K562 (cell line): ENCODE results near the gene CARD10. TPM values are rescaled to one million over a fixed set of nuclear protein-coding genes. Genes with fewer than 3 reads are reported as not detected.

Source experiments
- ATF4 ChIP-seq: fragments of 450-650 bp; formaldehyde crosslinking; IDR thresholded peaks from 2 replicates; pipeline ENCODE4 v1.4.0; 2022; ENCODE audit warnings: mild to moderate bottlenecking, moderate library complexity
- CBX3 ChIP-seq, 2 experiments: IDR thresholded peaks; 1 replicate in 1 of 2; 2 replicates in 1 of 2; pipeline ENCODE4 v1.6.1; 2012; ENCODE audit warnings: inconsistent platforms in 2 of 2, low read length in 2 of 2, borderline replicate concordance in 1 of 2, control low read depth in 1 of 2
- DMBX1 ChIP-seq: fragments of 250-450 bp; sonication (Bioruptor Pico); IDR thresholded peaks from 2 replicates; pipeline ENCODE4 v1.8.0; 2022; ENCODE audit warnings: inconsistent platforms, mild to moderate bottlenecking, moderate library complexity, borderline replicate concordance
- KLF1 ChIP-seq: fragments of 450-650 bp; IDR thresholded peaks from 2 replicates; pipeline ENCODE4 v1.6.1; 2016; ENCODE audit warnings: missing genetic modification characterization, missing compliant biosample characterization
- MYC ChIP-seq, 2 experiments: fragments of 250-450 bp in 1 of 2; sonication (Bioruptor Pico) in 1 of 2; IDR thresholded peaks; 2 replicates each; pipeline versions ENCODE4 v1.5.1 to v1.6.1; 2012 to 2021; ENCODE audit warnings: low read depth in 2 of 2, borderline replicate concordance in 1 of 2, improper control_type of control experiment in 1 of 2, low read length in 1 of 2, mild to moderate bottlenecking in 1 of 2, moderate library complexity in 1 of 2
- NFIC ChIP-seq: fragments of 450-650 bp; IDR thresholded peaks from 2 replicates; pipeline ENCODE4 v1.6.1; 2017; ENCODE audit warnings: mild to moderate bottlenecking, inconsistent platforms
- PBX2 ChIP-seq, 2 experiments: IDR thresholded peaks in 1 of 2; conservative IDR thresholded peaks in 1 of 2; 2 replicates each; pipeline ENCODE4 v1.6.1; 2016; ENCODE audit warnings: low read depth in 2 of 2, mild to moderate bottlenecking in 1 of 2, missing compliant biosample characterization in 1 of 2, missing genetic modification characterization in 1 of 2, moderate library complexity in 1 of 2
- POLR2H ChIP-seq: IDR thresholded peaks from 2 replicates; pipeline ENCODE4 v1.6.1; 2016; ENCODE audit warnings: missing genetic modification characterization, low read depth, mild to moderate bottlenecking, control low read depth, missing compliant biosample characterization, moderate library complexity
- SP1 ChIP-seq: sonication (generic); formaldehyde crosslinking; IDR thresholded peaks from 2 replicates; pipeline ENCODE4 v1.8.1; 2022; ENCODE audit warnings: mild to moderate bottlenecking, missing genetic modification reagents
- TRIM24 ChIP-seq, 2 experiments: fragments of 450-650 bp; IDR thresholded peaks; 2 replicates each; pipeline ENCODE4 v1.6.1; 2016
- XRCC5 ChIP-seq: fragments of 200-400 bp; formaldehyde crosslinking; IDR thresholded peaks from 2 replicates; pipeline ENCODE4 v1.6.1; 2017; ENCODE audit warnings: low read depth, mild to moderate bottlenecking, low read length
- ZNF77 ChIP-seq: fragments of 250-450 bp; sonication (Bioruptor Pico); IDR thresholded peaks from 2 replicates; pipeline ENCODE4 v1.5.0; 2020
- polyA plus RNA-seq, 8 experiments: library from polyadenylated mRNA; depleted of rRNA in 4 of 8; stranded (reverse) in 5 of 8; unstranded in 3 of 8; fragments of >200 nt; fragmentation: Nextera tagmentation in 2 of 8; fragmentation: Illumina TruSeq in 1 of 8; extraction: Ambion mirVana in 2 of 8; extraction: Trizol in 1 of 8; gene quantifications; 2 replicates each; pipeline versions ENCODE4 v1.2.1 to v1.2.3, GENCODE V29; 2011 to 2014; ENCODE audit warnings: inconsistent platforms in 1 of 8, missing spikeins in 1 of 8
- total RNA-seq, 7 experiments: library from RNA; depleted of rRNA in 6 of 7; stranded (reverse); fragments of >200 nt in 6 of 7; fragmentation: Illumina TruSeq in 2 of 7; extraction: Trizol in 2 of 7; gene quantifications; 2 replicates each; pipeline versions ENCODE4 v1.2.1 to v1.2.3, GENCODE V29; 2011 to 2021; ENCODE audit warnings: low replicate concordance in 1 of 7
- TF ChIP-seq, protein P1 (sequence below), 2 experiments: fragments of 250-450 bp in 1 of 2; fragments of 450-650 bp in 1 of 2; sonication (Bioruptor Pico) in 1 of 2; IDR thresholded peaks; 2 replicates each; pipeline versions ENCODE4 v1.6.1 to v1.8.0; 2016 to 2021; ENCODE audit warnings: mild to moderate bottlenecking in 2 of 2, moderate library complexity in 2 of 2, missing compliant biosample characterization in 1 of 2, missing genetic modification characterization in 1 of 2
- TF ChIP-seq, protein P2 (sequence below), 2 experiments: IDR thresholded peaks; 2 replicates each; pipeline ENCODE4 v1.6.1; 2011; ENCODE audit warnings: borderline replicate concordance in 1 of 2, control low read depth in 1 of 2, low read depth in 1 of 2, low read length in 1 of 2, mild to moderate bottlenecking in 1 of 2, mixed read lengths in 1 of 2, moderate library complexity in 1 of 2; ENCODE audit not compliant: insufficient read depth in 1 of 2, insufficient read length in 1 of 2, poor library complexity in 1 of 2, severe bottlenecking in 1 of 2; ENCODE audit errors: extremely low read depth in 1 of 2
- TF ChIP-seq, protein P3 (sequence below), 3 experiments: fragments of 200-800 bp in 1 of 3; fragments of 250-450 bp in 1 of 3; fragments of 450-650 bp in 1 of 3; sonication (Bioruptor Pico) in 1 of 3; sonication (Bioruptor generic) in 1 of 3; formaldehyde crosslinking in 1 of 3; IDR thresholded peaks; 2 replicates each; pipeline versions ENCODE4 v1.6.1 to v1.8.0; 2016 to 2022; ENCODE audit warnings: mild to moderate bottlenecking in 2 of 3, missing genetic modification characterization in 2 of 3, missing compliant biosample characterization in 1 of 3, moderate library complexity in 1 of 3

CARD10 gene
- total and polyA plus RNA-seq, 9 of the 15 experiments (the other 6 are each of a cell fraction or from before 2014, with no cell fraction given) = 0.13 to 5.8 (median 1.6) TPM

- TF ChIP-seq, protein P1, sequence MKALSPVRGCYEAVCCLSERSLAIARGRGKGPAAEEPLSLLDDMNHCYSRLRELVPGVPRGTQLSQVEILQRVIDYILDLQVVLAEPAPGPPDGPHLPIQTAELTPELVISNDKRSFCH (CRISPR knock-in tag; IDR thresholded peaks at IDR 0.05) = no peak
- TF ChIP-seq, protein P1 (tag; IDR thresholded peaks at IDR 0.05) = peak; percentile 88; the same call in 1 of the 2 replicates
- TF ChIP-seq NFIC (peak; percentile 94), PBX2 (CRISPR knock-in tag; IDR thresholded peaks at IDR 0.05; ENCODE audit: low read depth) (no peak), PBX2 (tag; conservative IDR thresholded peaks at IDR 0.05; ENCODE audit: low read depth) (peak; percentile 82), TRIM24 (IDR thresholded peaks at IDR 0.05) (peak; percentile 89 to 93), POLR2H (tag) (no peak), ZNF77 (CRISPR knock-in tag) (no peak), KLF1 (tag) (peak; percentile 45; the same call in 1 of the 2 replicates), MYC (IDR thresholded peaks at IDR 0.05; ENCODE audit: low read depth, low read length) (peak; percentile 79), MYC (CRISPR knock-in tag; IDR thresholded peaks at IDR 0.05; ENCODE audit: borderline replicate concordance, low read depth) (no peak), CBX3 (IDR thresholded peaks at IDR 0.05; ENCODE audit: borderline replicate concordance in 1 of 2, low read length in 2 of 2) (peak in 1 of 2 experiments; percentile 73; a peak in 1 of 3 replicates), DMBX1 (CRISPR knock-in tag) (peak; percentile 87), XRCC5 (0 out of 2 replicates have a peak, but pooled peaks have one; percentile 48), ATF4 (0 out of 2 replicates have a peak, but pooled peaks have one; percentile 21), SP1 (peak; percentile 56; the same call in 1 of the 2 replicates)
- TF ChIP-seq, protein P2, sequence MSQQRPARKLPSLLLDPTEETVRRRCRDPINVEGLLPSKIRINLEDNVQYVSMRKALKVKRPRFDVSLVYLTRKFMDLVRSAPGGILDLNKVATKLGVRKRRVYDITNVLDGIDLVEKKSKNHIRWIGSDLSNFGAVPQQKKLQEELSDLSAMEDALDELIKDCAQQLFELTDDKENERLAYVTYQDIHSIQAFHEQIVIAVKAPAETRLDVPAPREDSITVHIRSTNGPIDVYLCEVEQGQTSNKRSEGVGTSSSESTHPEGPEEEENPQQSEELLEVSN (IDR thresholded peaks at IDR 0.05; ENCODE audit: borderline replicate concordance in 1 of 2, extremely low read depth in 1 of 2, insufficient read depth in 1 of 2, insufficient read length in 1 of 2, low read depth in 1 of 2, low read length in 1 of 2, poor library complexity in 1 of 2, severe bottlenecking in 1 of 2) = peak in 1 of 2 experiments; percentile 5
- TF ChIP-seq, protein P3, sequence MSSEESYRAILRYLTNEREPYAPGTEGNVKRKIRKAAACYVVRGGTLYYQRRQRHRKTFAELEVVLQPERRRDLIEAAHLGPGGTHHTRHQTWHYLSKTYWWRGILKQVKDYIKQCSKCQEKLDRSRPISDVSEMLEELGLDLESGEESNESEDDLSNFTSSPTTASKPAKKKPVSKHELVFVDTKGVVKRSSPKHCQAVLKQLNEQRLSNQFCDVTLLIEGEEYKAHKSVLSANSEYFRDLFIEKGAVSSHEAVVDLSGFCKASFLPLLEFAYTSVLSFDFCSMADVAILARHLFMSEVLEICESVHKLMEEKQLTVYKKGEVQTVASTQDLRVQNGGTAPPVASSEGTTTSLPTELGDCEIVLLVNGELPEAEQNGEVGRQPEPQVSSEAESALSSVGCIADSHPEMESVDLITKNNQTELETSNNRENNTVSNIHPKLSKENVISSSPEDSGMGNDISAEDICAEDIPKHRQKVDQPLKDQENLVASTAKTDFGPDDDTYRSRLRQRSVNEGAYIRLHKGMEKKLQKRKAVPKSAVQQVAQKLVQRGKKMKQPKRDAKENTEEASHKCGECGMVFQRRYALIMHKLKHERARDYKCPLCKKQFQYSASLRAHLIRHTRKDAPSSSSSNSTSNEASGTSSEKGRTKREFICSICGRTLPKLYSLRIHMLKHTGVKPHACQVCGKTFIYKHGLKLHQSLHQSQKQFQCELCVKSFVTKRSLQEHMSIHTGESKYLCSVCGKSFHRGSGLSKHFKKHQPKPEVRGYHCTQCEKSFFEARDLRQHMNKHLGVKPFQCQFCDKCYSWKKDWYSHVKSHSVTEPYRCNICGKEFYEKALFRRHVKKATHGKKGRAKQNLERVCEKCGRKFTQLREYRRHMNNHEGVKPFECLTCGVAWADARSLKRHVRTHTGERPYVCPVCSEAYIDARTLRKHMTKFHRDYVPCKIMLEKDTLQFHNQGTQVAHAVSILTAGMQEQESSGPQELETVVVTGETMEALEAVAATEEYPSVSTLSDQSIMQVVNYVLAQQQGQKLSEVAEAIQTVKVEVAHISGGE (CRISPR knock-in tag; IDR thresholded peaks at IDR 0.05) = peak in 1 of 3 experiments; percentile 55; a peak in 1 of 6 replicates
Measured at GRCh38 chr22:37552524-37553163, 33.4 kb upstream of the CARD10 start (continued).
